Caco-2 (cell line): Measurements from ENCODE around the gene GSG1L. TPM values are rescaled to one million over a fixed set of nuclear protein-coding genes. Genes with fewer than 3 reads are reported as not detected.

ENCODE experiments used
- BruUV-seq: library from RNA; stranded (reverse); fragments of 400-500 nt; replicated peaks from 2 replicates; lab custom pipeline; 2021; lab: Mats Ljungman, UMichigan
- CTCF ChIA-PET: fragments of 300-600 bp; sonication (Branson Sonifier 250); formaldehyde crosslinking; loops from one replicate; lab custom pipeline; 2022; ENCODE audit warnings: antibody characterized with exemption; lab: Charles Lee
- POLR2A ChIA-PET: fragments of 300-600 bp; sonication (Branson Sonifier 250); formaldehyde crosslinking; loops from one replicate; lab custom pipeline; 2022; ENCODE audit warnings: antibody characterized with exemption; lab: Charles Lee
- DNase-seq, 2 experiments: peaks; one replicate each; pipeline versions ENCODE4 v3.0.0 to v3.0.0-alpha.2; 2020 to 2022
- H3K27me3 ChIP-seq: replicated peaks from 2 replicates; pipeline ENCODE4 v1.6.0; 2011; ENCODE audit warnings: low read length; ENCODE audit not compliant: control insufficient read depth, insufficient read depth
- H3K36me3 ChIP-seq: 2 replicates; pipeline ENCODE4 v1.5.1; 2011; ENCODE audit warnings: low read length; ENCODE audit not compliant: control insufficient read depth, insufficient read depth
- H3K4me1 ChIP-seq: fragments of 250-450 bp; sonication (Bioruptor Pico); 2 replicates; pipeline ENCODE4 v1.5.1; 2020; ENCODE audit warnings: mild to moderate bottlenecking
- H3K4me3 ChIP-seq: 2 replicates; pipeline ENCODE4 v1.5.1; 2011; ENCODE audit warnings: low read depth, mild to moderate bottlenecking, control low read depth, low read length
- H3K9me3 ChIP-seq: fragments of 250-450 bp; sonication (Bioruptor Pico); 2 replicates; pipeline ENCODE4 v1.5.1; 2020; ENCODE audit warnings: mild to moderate bottlenecking, moderate library complexity
- H3K27ac Mint-ChIP-seq: one replicate; pipeline ENCODE4 v1.8.0; 2022; ENCODE audit warnings: mixed read lengths; ENCODE audit not compliant: unreplicated experiment
- H3K27me3 Mint-ChIP-seq: one replicate; pipeline ENCODE4 v1.8.0; 2022; ENCODE audit warnings: mixed read lengths; ENCODE audit not compliant: insufficient read depth, unreplicated experiment
- H3K36me3 Mint-ChIP-seq: one replicate; pipeline ENCODE4 v1.8.0; 2022; ENCODE audit warnings: mild to moderate bottlenecking, mixed read lengths; ENCODE audit not compliant: insufficient read depth, unreplicated experiment
- H3K4me1 Mint-ChIP-seq: one replicate; pipeline ENCODE4 v1.8.0; 2022; ENCODE audit warnings: low read depth, mixed read lengths; ENCODE audit not compliant: unreplicated experiment
- H3K4me3 Mint-ChIP-seq: one replicate; pipeline ENCODE4 v1.8.0; 2022; ENCODE audit warnings: mild to moderate bottlenecking, moderate library complexity, mixed read lengths; ENCODE audit not compliant: unreplicated experiment
- H3K9me3 Mint-ChIP-seq: one replicate; pipeline ENCODE4 v1.8.0; 2022; ENCODE audit warnings: mixed read lengths; ENCODE audit not compliant: unreplicated experiment
- CTCF ChIP-seq, 2 experiments: fragments of 200-600 bp in 1 of 2; IDR thresholded peaks; 1 replicate in 1 of 2; 2 replicates in 1 of 2; pipeline versions ENCODE4 v1.5.1 to v1.8.0; 2011 to 2022; ENCODE audit warnings: antibody characterized with exemption in 1 of 2, control low read depth in 1 of 2, inconsistent platforms in 1 of 2, low read depth in 1 of 2, low read length in 1 of 2, mild to moderate bottlenecking in 1 of 2, moderate library complexity in 1 of 2; ENCODE audit not compliant: insufficient read depth in 1 of 2, severe bottlenecking in 1 of 2, unreplicated experiment in 1 of 2
- intact Hi-C: fragments of 100-400 bp; cut with micrococcal nuclease; formaldehyde crosslinking; loops from one replicate; pipeline ENCODE4 v1.10.0; 2022; ENCODE audit not compliant: unreplicated experiment
- total RNA-seq: library from RNA; stranded (reverse); gene quantifications from 2 replicates; pipeline ENCODE4 v1.2.3, GENCODE V29; 2022

Gene GSG1L
- total RNA-seq, 1 experiment from 2014 or later: not detected

GRCh38 chr16:28058839-28059589 is 4.5 kb downstream of the GSG1L start:
- Mint-ChIP-seq H3K9me3 (no peaks in the 10 kb centered on the region), H3K4me1 (no peaks in the 10 kb centered on the region), H3K36me3 (no peaks in the 10 kb centered on the region), H3K4me3 (no peak overlapping the region), H3K27me3 (peaks cover 27% of the 10 kb centered on the region), H3K27ac (no peak overlapping the region)
- no peak for DNase-seq
- no peaks in the 10 kb centered on the region for H3K27me3 ChIP-seq
- H3K9me3 ChIP-seq: no peaks in the 10 kb centered on the region
- intact Hi-C loops: no loop called here
- POLR2A ChIA-PET: no interaction called here
- H3K36me3 ChIP-seq: no peaks in the 10 kb centered on the region
- TF ChIP-seq CTCF (IDR thresholded peaks at IDR 0.05; ENCODE audit: insufficient read depth in 1 of 2, low read depth in 1 of 2, low read length in 1 of 2, severe bottlenecking in 1 of 2, unreplicated experiment in 1 of 2): no peak
- CTCF ChIA-PET: no interaction called here
- no peaks in the 10 kb centered on the region for H3K4me1 ChIP-seq
- no peak overlapping the region for H3K4me3 ChIP-seq
- no TSS peak for BruUV-seq

DNA sequence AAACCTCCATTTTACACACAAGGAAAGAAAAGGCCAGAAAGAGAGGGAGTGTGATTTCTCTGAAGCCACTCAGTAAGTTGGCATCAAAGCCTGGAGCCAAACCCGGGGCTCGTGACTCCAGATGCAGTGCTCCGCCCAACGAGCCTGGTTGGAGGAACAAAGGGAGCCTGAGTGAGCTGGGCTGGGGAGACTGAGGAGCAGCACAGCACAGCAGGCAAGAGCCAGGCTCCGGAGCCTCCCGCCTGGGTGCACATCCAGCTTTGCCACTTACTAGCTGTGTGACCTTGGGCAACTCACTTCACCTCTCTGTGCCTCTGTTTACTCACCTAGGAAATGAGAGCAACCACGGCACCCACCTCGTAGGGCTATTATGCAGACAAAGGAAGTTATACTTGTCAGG is 5.6 kb downstream of the GSG1L start:
- Histone ChIP-seq H3K27me3 (no peaks in the 10 kb centered on the region), H3K4me3 (no peak overlapping the region), H3K4me1 (no peaks in the 10 kb centered on the region), H3K9me3 (no peaks in the 10 kb centered on the region), H3K36me3 (no peaks in the 10 kb centered on the region)
- peaks cover 32% of the 10 kb centered on the region for H3K27me3 Mint-ChIP-seq
- no peaks in the 10 kb centered on the region for H3K36me3 Mint-ChIP-seq
- H3K4me1 Mint-ChIP-seq: no peaks in the 10 kb centered on the region
- TF ChIP-seq CTCF (IDR thresholded peaks at IDR 0.05; ENCODE audit: insufficient read depth in 1 of 2, low read depth in 1 of 2, low read length in 1 of 2, severe bottlenecking in 1 of 2, unreplicated experiment in 1 of 2): no peak
- H3K4me3 Mint-ChIP-seq: no peak overlapping the region
- no peak overlapping the region for H3K27ac Mint-ChIP-seq
- no peak for DNase-seq
- H3K9me3 Mint-ChIP-seq: no peaks in the 10 kb centered on the region
- BruUV-seq: no TSS peak
- ChIA-PET CTCF (no interaction called here), POLR2A (no interaction called here)
- intact Hi-C loops: no loop called here

DNA sequence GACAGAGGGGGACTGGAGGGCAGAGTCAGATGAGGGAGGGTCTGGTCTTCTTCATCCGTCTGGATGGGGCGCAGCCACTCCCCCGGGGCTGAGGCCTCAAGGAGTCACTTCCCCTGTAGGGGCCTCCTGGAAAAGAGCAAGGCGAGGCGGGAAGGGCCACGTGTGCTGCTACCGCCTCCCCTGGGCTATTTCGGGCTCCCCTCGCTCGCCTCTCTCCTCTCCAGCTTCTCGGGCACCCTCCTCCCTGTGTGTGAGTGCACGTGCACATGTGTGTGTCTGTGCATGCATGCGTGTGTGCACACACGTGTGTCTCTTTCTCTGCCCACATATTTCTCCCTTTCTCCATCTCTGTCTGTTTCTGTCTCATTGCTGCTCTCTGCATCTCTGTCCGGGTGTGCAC is 10.1 kb downstream of the GSG1L start:
- TF ChIP-seq CTCF (IDR thresholded peaks at IDR 0.05; ENCODE audit: insufficient read depth in 1 of 2, low read depth in 1 of 2, low read length in 1 of 2, severe bottlenecking in 1 of 2, unreplicated experiment in 1 of 2): no peak
- ChIA-PET POLR2A (no interaction called here), CTCF (no interaction called here)
- H3K4me3 ChIP-seq: no peak overlapping the region
- H3K4me1 Mint-ChIP-seq: no peaks in the 10 kb centered on the region
- DNase-seq: no peak
- no peaks in the 10 kb centered on the region for H3K36me3 Mint-ChIP-seq
- H3K9me3 ChIP-seq: no peaks in the 10 kb centered on the region
- H3K27me3 Mint-ChIP-seq: peaks cover 15% of the 10 kb centered on the region
- no peak overlapping the region for H3K27ac Mint-ChIP-seq
- no peaks in the 10 kb centered on the region for H3K36me3 ChIP-seq
- H3K4me3 Mint-ChIP-seq: no peak overlapping the region
- no peaks in the 10 kb centered on the region for H3K4me1 ChIP-seq
- H3K27me3 ChIP-seq: no peaks in the 10 kb centered on the region
- intact Hi-C loops: no loop called here
- BruUV-seq: no TSS peak
- no peaks in the 10 kb centered on the region for H3K9me3 Mint-ChIP-seq
